ENCODE results near the gene MARCO.

The MARCO gene

GRCh38 chr2:119005555-119005954 lies 63.6 kb downstream of the MARCO start:
- peaks cover 3 to 8% of the 10 kb centered on the region in 2 donors for H3K27me3 ChIP-seq (ENCODE audit: control insufficient read depth in 1 of 2, insufficient read depth in 2 of 2, low read length in 2 of 2)
- H3K4me1 ChIP-seq (ENCODE audit: control insufficient read depth, insufficient read depth, low read length): no peaks in the 10 kb centered on the region
- no peaks in the 10 kb centered on the region for H3K36me3 ChIP-seq (ENCODE audit: control insufficient read depth in 2 of 2, insufficient read depth in 2 of 2, low read length in 2 of 2)
- no peak overlapping the region for H3K9ac ChIP-seq (ENCODE audit: low read length in 2 of 2)
- no peak overlapping the region for H3K4me3 ChIP-seq (ENCODE audit: low read length in 2 of 2)
- H3K27ac ChIP-seq (ENCODE audit: low read length): no peak overlapping the region
- no peaks in the 10 kb centered on the region for H3K9me3 ChIP-seq (ENCODE audit: control insufficient read depth in 2 of 2, low read length in 2 of 2)

GRCh38 chr2:119006441-119006840 lies 64.4 kb downstream of the MARCO start:
- no peaks in the 10 kb centered on the region for H3K36me3 ChIP-seq (ENCODE audit: control insufficient read depth in 2 of 2, insufficient read depth in 2 of 2, low read length in 2 of 2)
- H3K27me3 ChIP-seq (ENCODE audit: control insufficient read depth in 1 of 2, insufficient read depth in 2 of 2, low read length in 2 of 2): peaks cover 12 to 16% of the 10 kb centered on the region in 2 donors
- H3K9ac ChIP-seq (ENCODE audit: low read length in 2 of 2): no peak overlapping the region
- H3K4me1 ChIP-seq (ENCODE audit: control insufficient read depth, insufficient read depth, low read length): no peaks in the 10 kb centered on the region
- H3K9me3 ChIP-seq (ENCODE audit: control insufficient read depth in 2 of 2, low read length in 2 of 2): no peaks in the 10 kb centered on the region
- no peak overlapping the region for H3K27ac ChIP-seq (ENCODE audit: low read length)
- H3K4me3 ChIP-seq (ENCODE audit: low read length in 2 of 2): no peak overlapping the region

GRCh38 chr2:119008108-119008507 lies 66.1 kb downstream of the MARCO start:
- Histone ChIP-seq H3K36me3 (ENCODE audit: control insufficient read depth in 2 of 2, insufficient read depth in 2 of 2, low read length in 2 of 2) (no peaks in the 10 kb centered on the region), H3K27ac (ENCODE audit: low read length) (no peak overlapping the region), H3K27me3 (ENCODE audit: control insufficient read depth in 1 of 2, insufficient read depth in 2 of 2, low read length in 2 of 2) (peaks cover 20 to 26% of the 10 kb centered on the region in 2 donors), H3K9me3 (ENCODE audit: control insufficient read depth in 2 of 2, low read length in 2 of 2) (no peaks in the 10 kb centered on the region), H3K4me1 (ENCODE audit: control insufficient read depth, insufficient read depth, low read length) (no peaks in the 10 kb centered on the region), H3K9ac (ENCODE audit: low read length in 2 of 2) (no peak overlapping the region), H3K4me3 (ENCODE audit: low read length in 2 of 2) (no peak overlapping the region)

- no peak overlapping the region for H3K27ac ChIP-seq (ENCODE audit: low read length)
- no peaks in the 10 kb centered on the region for H3K36me3 ChIP-seq (ENCODE audit: control insufficient read depth in 2 of 2, insufficient read depth in 2 of 2, low read length in 2 of 2)
- H3K9me3 ChIP-seq (ENCODE audit: control insufficient read depth in 2 of 2, low read length in 2 of 2): no peaks in the 10 kb centered on the region
- peaks cover 24 to 26% of the 10 kb centered on the region in 2 donors for H3K27me3 ChIP-seq (ENCODE audit: control insufficient read depth in 1 of 2, insufficient read depth in 2 of 2, low read length in 2 of 2)
- H3K9ac ChIP-seq (ENCODE audit: low read length in 2 of 2): no peak overlapping the region
- H3K4me1 ChIP-seq (ENCODE audit: control insufficient read depth, insufficient read depth, low read length): no peaks in the 10 kb centered on the region
- no peak overlapping the region for H3K4me3 ChIP-seq (ENCODE audit: low read length in 2 of 2)
These were observed 67.1 kb downstream of the MARCO start for GRCh38 chr2:119009110-119009509.

- no peaks in the 10 kb centered on the region for H3K4me1 ChIP-seq (ENCODE audit: control insufficient read depth, insufficient read depth, low read length)
- H3K4me3 ChIP-seq (ENCODE audit: low read length in 2 of 2): no peak overlapping the region
- H3K9me3 ChIP-seq (ENCODE audit: control insufficient read depth in 2 of 2, low read length in 2 of 2): no peaks in the 10 kb centered on the region
- H3K27ac ChIP-seq (ENCODE audit: low read length): no peak overlapping the region
- no peak overlapping the region for H3K9ac ChIP-seq (ENCODE audit: low read length in 2 of 2)
- H3K36me3 ChIP-seq (ENCODE audit: control insufficient read depth in 2 of 2, insufficient read depth in 2 of 2, low read length in 2 of 2): no peaks in the 10 kb centered on the region
- peaks cover 24 to 26% of the 10 kb centered on the region in 2 donors for H3K27me3 ChIP-seq (ENCODE audit: control insufficient read depth in 1 of 2, insufficient read depth in 2 of 2, low read length in 2 of 2)
These were observed 68.3 kb downstream of the MARCO start for GRCh38 chr2:119010336-119010735.

- no peaks in the 10 kb centered on the region for H3K4me1 ChIP-seq (ENCODE audit: control insufficient read depth, insufficient read depth, low read length)
- H3K9ac ChIP-seq (ENCODE audit: low read length in 2 of 2): no peak overlapping the region
- H3K36me3 ChIP-seq (ENCODE audit: control insufficient read depth in 2 of 2, insufficient read depth in 2 of 2, low read length in 2 of 2): no peaks in the 10 kb centered on the region
- peaks cover 24 to 29% of the 10 kb centered on the region in 2 donors for H3K27me3 ChIP-seq (ENCODE audit: control insufficient read depth in 1 of 2, insufficient read depth in 2 of 2, low read length in 2 of 2)
- H3K27ac ChIP-seq (ENCODE audit: low read length): no peak overlapping the region
- H3K4me3 ChIP-seq (ENCODE audit: low read length in 2 of 2): peak overlapping the region in 1 of 2 donors; percentile 29
- no peaks in the 10 kb centered on the region for H3K9me3 ChIP-seq (ENCODE audit: control insufficient read depth in 2 of 2, low read length in 2 of 2)
These were observed 69.3 kb downstream of the MARCO start for GRCh38 chr2:119011162-119011909.

- H3K27me3 ChIP-seq (ENCODE audit: control insufficient read depth in 1 of 2, insufficient read depth in 2 of 2, low read length in 2 of 2): peaks cover 24 to 30% of the 10 kb centered on the region in 2 donors
- no peak overlapping the region for H3K27ac ChIP-seq (ENCODE audit: low read length)
- H3K4me1 ChIP-seq (ENCODE audit: control insufficient read depth, insufficient read depth, low read length): no peaks in the 10 kb centered on the region
- H3K4me3 ChIP-seq (ENCODE audit: low read length in 2 of 2): no peak overlapping the region
- no peaks in the 10 kb centered on the region for H3K9me3 ChIP-seq (ENCODE audit: control insufficient read depth in 2 of 2, low read length in 2 of 2)
- H3K36me3 ChIP-seq (ENCODE audit: control insufficient read depth in 2 of 2, insufficient read depth in 2 of 2, low read length in 2 of 2): no peaks in the 10 kb centered on the region
- no peak overlapping the region for H3K9ac ChIP-seq (ENCODE audit: low read length in 2 of 2)
These were observed 69.9 kb downstream of the MARCO start for GRCh38 chr2:119011910-119012209.

- no peaks in the 10 kb centered on the region for H3K36me3 ChIP-seq (ENCODE audit: control insufficient read depth in 2 of 2, insufficient read depth in 2 of 2, low read length in 2 of 2)
- H3K9me3 ChIP-seq (ENCODE audit: control insufficient read depth in 2 of 2, low read length in 2 of 2): no peaks in the 10 kb centered on the region
- H3K27ac ChIP-seq (ENCODE audit: low read length): no peak overlapping the region
- H3K9ac ChIP-seq (ENCODE audit: low read length in 2 of 2): no peak overlapping the region
- H3K27me3 ChIP-seq (ENCODE audit: control insufficient read depth in 1 of 2, insufficient read depth in 2 of 2, low read length in 2 of 2): peaks cover 24 to 36% of the 10 kb centered on the region in 2 donors
- H3K4me1 ChIP-seq (ENCODE audit: control insufficient read depth, insufficient read depth, low read length): no peaks in the 10 kb centered on the region
- no peak overlapping the region for H3K4me3 ChIP-seq (ENCODE audit: low read length in 2 of 2)
These were observed 70.6 kb downstream of the MARCO start for GRCh38 chr2:119012345-119013301.

GRCh38 chr2:119013671-119014070 lies 71.7 kb downstream of the MARCO start:
- H3K27ac ChIP-seq (ENCODE audit: low read length): no peak overlapping the region
- no peak overlapping the region for H3K4me3 ChIP-seq (ENCODE audit: low read length in 2 of 2)
- H3K4me1 ChIP-seq (ENCODE audit: control insufficient read depth, insufficient read depth, low read length): no peaks in the 10 kb centered on the region
- H3K9ac ChIP-seq (ENCODE audit: low read length in 2 of 2): no peak overlapping the region
- peaks cover 24 to 38% of the 10 kb centered on the region in 2 donors for H3K27me3 ChIP-seq (ENCODE audit: control insufficient read depth in 1 of 2, insufficient read depth in 2 of 2, low read length in 2 of 2)
- no peaks in the 10 kb centered on the region for H3K36me3 ChIP-seq (ENCODE audit: control insufficient read depth in 2 of 2, insufficient read depth in 2 of 2, low read length in 2 of 2)
- no peaks in the 10 kb centered on the region for H3K9me3 ChIP-seq (ENCODE audit: control insufficient read depth in 2 of 2, low read length in 2 of 2)

GRCh38 chr2:119015845-119016244 lies 73.9 kb downstream of the MARCO start:
- Histone ChIP-seq H3K36me3 (ENCODE audit: control insufficient read depth in 2 of 2, insufficient read depth in 2 of 2, low read length in 2 of 2) (no peaks in the 10 kb centered on the region), H3K4me1 (ENCODE audit: control insufficient read depth, insufficient read depth, low read length) (no peaks in the 10 kb centered on the region), H3K27me3 (ENCODE audit: control insufficient read depth in 1 of 2, insufficient read depth in 2 of 2, low read length in 2 of 2) (peaks cover 19 to 27% of the 10 kb centered on the region in 2 donors), H3K9me3 (ENCODE audit: control insufficient read depth in 2 of 2, low read length in 2 of 2) (no peaks in the 10 kb centered on the region), H3K9ac (ENCODE audit: low read length in 2 of 2) (no peak overlapping the region), H3K27ac (ENCODE audit: low read length) (no peak overlapping the region), H3K4me3 (ENCODE audit: low read length in 2 of 2) (no peak overlapping the region)

All from stomach smooth muscle (tissue), 2 donors.